Measurements from ENCODE around the gene CREB3L1.
"Not testable (repeated sequence)": the region's sequence is repeated elsewhere in the genome, so short reads cannot be mapped to it uniquely, and the experiment has no call there.

Gene CREB3L1

DNA sequence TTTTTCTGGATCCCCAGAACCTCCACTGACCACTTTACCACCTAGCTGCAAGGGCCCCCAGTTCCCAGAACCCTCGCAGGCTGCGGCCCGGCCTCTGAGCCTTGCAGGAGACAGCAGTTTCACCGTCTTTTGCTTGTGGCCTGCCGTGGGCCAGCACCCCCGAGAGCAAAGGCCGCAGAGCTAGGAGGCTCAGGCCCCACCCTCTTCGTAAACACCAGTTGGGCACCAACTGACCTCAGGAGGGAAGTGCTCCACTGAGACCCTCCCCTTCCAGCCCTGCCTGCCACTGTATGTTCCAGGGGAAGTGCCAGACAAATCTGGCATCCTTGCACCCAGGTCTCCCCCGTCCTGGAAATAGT, 23.4 kb upstream of the CREB3L1 start:
- TF ChIP-seq CTCF (IDR thresholded peaks at IDR 0.05; ENCODE audit: low read depth, low read length, poor library complexity, severe bottlenecking), result no peak
- TF ChIP-seq EZH2phosphoT487 (IDR thresholded peaks at IDR 0.05; ENCODE audit: borderline replicate concordance, low read length), result no peak
- Histone ChIP-seq H3K4me1 (ENCODE audit: control insufficient read depth, low read length) (no peaks in the 10 kb centered on the region), H4K20me1 (ENCODE audit: control insufficient read depth, insufficient read depth, low read depth, low read length) (no peaks in the 10 kb centered on the region), H3K27ac (ENCODE audit: low read depth, low read length) (no peak overlapping the region), H3K36me3 (ENCODE audit: control insufficient read depth, low read length) (no peaks in the 10 kb centered on the region), H3K27me3 (ENCODE audit: control insufficient read depth, low read length) (no peaks in the 10 kb centered on the region; the same call in 1 of the 2 replicates), H3K79me2 (ENCODE audit: control insufficient read depth, low read length) (no peaks in the 10 kb centered on the region), H3K9me3 (ENCODE audit: control insufficient read depth, insufficient read depth, low read length) (no peaks in the 10 kb centered on the region), H3F3A (ENCODE audit: control insufficient read depth, insufficient read depth) (no peaks in the 10 kb centered on the region), H3K4me2 (ENCODE audit: low read length) (no peak overlapping the region), H3K4me3 (ENCODE audit: low read length) (no peak overlapping the region), H3K9me2 (replicated peaks; ENCODE audit: control insufficient read depth, low read length) (no peaks in the 10 kb centered on the region)

DNA sequence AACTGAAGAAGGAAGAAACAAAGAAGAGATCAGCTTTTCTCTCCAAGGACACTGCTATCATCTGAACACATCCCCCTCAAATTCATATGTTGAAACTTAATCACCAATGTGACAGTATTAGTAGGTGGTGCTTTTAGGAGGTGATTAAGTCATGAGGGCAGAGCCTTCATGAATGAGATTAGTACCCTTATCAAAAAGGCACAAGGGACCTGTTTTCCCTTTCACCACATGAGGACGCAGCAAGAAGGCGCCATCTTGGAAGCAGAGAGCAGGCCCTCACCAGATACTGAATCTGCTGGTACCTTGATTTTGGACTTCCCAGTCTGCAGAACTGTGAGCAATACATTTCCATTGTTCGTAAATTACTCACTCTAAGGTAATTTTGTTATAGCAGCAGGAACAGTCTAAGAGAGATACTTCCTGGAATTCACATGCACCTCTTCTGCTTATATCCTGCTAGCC, 20.9 kb upstream of the CREB3L1 start:
- no peak overlapping the region for H3K4me2 ChIP-seq (ENCODE audit: low read length)
- H3K4me3 ChIP-seq (ENCODE audit: low read length), result no peak overlapping the region
- H3K9me3 ChIP-seq (ENCODE audit: control insufficient read depth, insufficient read depth, low read length), result no peaks in the 10 kb centered on the region
- no peaks in the 10 kb centered on the region for H4K20me1 ChIP-seq (ENCODE audit: control insufficient read depth, insufficient read depth, low read depth, low read length)
- no peaks in the 10 kb centered on the region for H3K27me3 ChIP-seq (ENCODE audit: control insufficient read depth, low read length)
- no peaks in the 10 kb centered on the region for H3K79me2 ChIP-seq (ENCODE audit: control insufficient read depth, low read length)
- H3K9me2 ChIP-seq (replicated peaks; ENCODE audit: control insufficient read depth, low read length), result no peaks in the 10 kb centered on the region
- H3K27ac ChIP-seq (ENCODE audit: low read depth, low read length), result no peak overlapping the region
- H3K36me3 ChIP-seq (ENCODE audit: control insufficient read depth, low read length), result no peaks in the 10 kb centered on the region
- H3F3A ChIP-seq (ENCODE audit: control insufficient read depth, insufficient read depth), result no peaks in the 10 kb centered on the region
- TF ChIP-seq CTCF (IDR thresholded peaks at IDR 0.05; ENCODE audit: low read depth, low read length, poor library complexity, severe bottlenecking) (no peak), EZH2phosphoT487 (IDR thresholded peaks at IDR 0.05; ENCODE audit: borderline replicate concordance, low read length) (no peak)
- no peaks in the 10 kb centered on the region for H3K4me1 ChIP-seq (ENCODE audit: control insufficient read depth, low read length)

DNA sequence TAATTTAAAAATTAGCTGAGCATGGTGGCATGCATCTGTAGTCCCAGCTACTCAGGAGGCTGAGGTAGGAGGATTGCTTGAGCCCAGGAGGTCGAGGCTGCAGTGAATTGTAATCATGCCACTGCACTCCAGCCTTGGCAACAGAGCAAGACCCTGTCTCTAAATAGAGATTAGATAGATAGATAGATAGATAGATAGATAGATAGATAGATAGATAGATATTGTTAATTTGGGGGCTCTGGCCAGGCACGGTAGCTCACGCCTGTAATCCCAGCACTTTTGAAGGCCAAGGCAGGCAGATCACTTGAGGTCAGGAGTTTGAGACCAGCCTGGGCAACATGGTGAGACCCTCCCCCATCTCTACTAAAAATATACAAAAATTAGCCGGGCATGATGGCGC, 18.1 kb upstream of the CREB3L1 start:
- not testable (repeated sequence) for H3K4me1 ChIP-seq (ENCODE audit: control insufficient read depth, low read length); H3K9me2 ChIP-seq (replicated peaks; ENCODE audit: control insufficient read depth, low read length); H3K27me3 ChIP-seq (ENCODE audit: control insufficient read depth, low read length); H3K4me2 ChIP-seq (ENCODE audit: low read length); H3K9me3 ChIP-seq (ENCODE audit: control insufficient read depth, insufficient read depth, low read length); H4K20me1 ChIP-seq (ENCODE audit: control insufficient read depth, insufficient read depth, low read depth, low read length); H3K27ac ChIP-seq (ENCODE audit: low read depth, low read length); H3K36me3 ChIP-seq (ENCODE audit: control insufficient read depth, low read length); H3K79me2 ChIP-seq (ENCODE audit: control insufficient read depth, low read length); H3F3A ChIP-seq (ENCODE audit: control insufficient read depth, insufficient read depth); H3K4me3 ChIP-seq (ENCODE audit: low read length)

GRCh38 chr11:46259971-46260560, 17.4 kb upstream of the CREB3L1 start:
- TF ChIP-seq CTCF (IDR thresholded peaks at IDR 0.05; ENCODE audit: low read depth, low read length, poor library complexity, severe bottlenecking) (no peak), EZH2phosphoT487 (IDR thresholded peaks at IDR 0.05; ENCODE audit: borderline replicate concordance, low read length) (no peak)
- Histone ChIP-seq H3F3A (ENCODE audit: control insufficient read depth, insufficient read depth) (no peaks in the 10 kb centered on the region), H3K4me2 (ENCODE audit: low read length) (no peak overlapping the region), H3K4me3 (ENCODE audit: low read length) (no peak overlapping the region), H3K27me3 (ENCODE audit: control insufficient read depth, low read length) (no peaks in the 10 kb centered on the region), H4K20me1 (ENCODE audit: control insufficient read depth, insufficient read depth, low read depth, low read length) (no peaks in the 10 kb centered on the region), H3K9me3 (ENCODE audit: control insufficient read depth, insufficient read depth, low read length) (no peaks in the 10 kb centered on the region), H3K79me2 (ENCODE audit: control insufficient read depth, low read length) (no peaks in the 10 kb centered on the region), H3K27ac (ENCODE audit: low read depth, low read length) (no peak overlapping the region), H3K36me3 (ENCODE audit: control insufficient read depth, low read length) (no peaks in the 10 kb centered on the region), H3K4me1 (ENCODE audit: control insufficient read depth, low read length) (peaks cover under 1% of the 10 kb centered on the region), H3K9me2 (replicated peaks; ENCODE audit: control insufficient read depth, low read length) (no peaks in the 10 kb centered on the region)

Measured in DOHH2 (cell line).